Colon (tissue), 2 donors: ENCODE data around the gene AGAP1.
"Not testable (repeated sequence)": the region's sequence is repeated elsewhere in the genome, so short reads cannot be mapped to it uniquely, and the experiment has no call there.

Experiments
- FAIRE-seq: peaks from 2 replicates; lab custom pipeline; 2012; peaks lifted over from hg19 to GRCh38; lab: Jason Lieb, UNC
- donor health status: control.
- donor health status: control.

AGAP1 gene

DNA sequence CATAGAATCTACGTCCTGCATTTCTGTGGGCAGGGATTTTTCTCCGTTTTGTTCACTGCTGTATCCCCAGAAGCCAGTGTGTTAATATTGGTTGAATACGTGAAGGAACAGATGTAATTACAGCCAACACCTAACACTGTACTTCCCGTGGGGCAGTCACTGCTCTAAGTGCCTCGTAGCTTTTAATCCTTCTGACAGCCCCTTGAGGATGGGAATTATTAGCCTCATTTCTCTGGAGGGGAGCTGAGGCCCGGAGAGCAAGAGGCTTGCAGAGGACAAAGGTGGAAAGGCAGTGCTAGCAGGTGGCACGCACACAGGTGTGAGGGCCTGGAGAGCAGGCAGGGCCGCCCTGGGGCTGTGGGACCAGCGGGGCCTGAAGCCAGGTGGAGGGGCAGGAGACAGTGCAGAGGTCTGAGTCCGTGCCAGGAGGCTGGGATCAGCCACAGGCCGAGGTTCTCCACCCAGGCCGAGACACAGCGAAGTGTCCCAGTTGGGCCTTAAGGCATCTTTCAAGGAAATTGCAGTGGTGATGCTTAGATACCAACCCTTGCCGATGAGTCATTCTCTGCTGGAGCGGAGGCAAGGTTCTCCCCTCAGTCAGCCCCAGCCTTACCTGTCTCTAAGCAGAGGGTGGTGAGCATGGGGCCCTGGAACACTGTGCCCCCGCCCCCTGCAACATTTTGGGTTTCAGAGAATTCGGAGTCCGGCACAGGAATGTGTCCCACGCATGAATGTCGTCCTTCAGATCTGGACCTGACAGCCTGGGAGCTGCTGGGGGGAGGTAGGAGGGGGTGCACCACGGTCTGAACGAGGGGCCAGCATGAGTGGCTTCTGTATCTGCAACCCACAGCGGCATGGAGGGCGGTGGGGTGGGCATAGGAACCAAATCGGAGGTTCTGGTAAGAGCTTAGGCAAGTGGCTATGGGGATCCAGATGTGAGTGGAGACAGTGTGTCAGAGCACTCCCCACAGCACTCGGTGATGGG lies 551.7 kb downstream of the AGAP1 start:
- no peak for FAIRE-seq

DNA sequence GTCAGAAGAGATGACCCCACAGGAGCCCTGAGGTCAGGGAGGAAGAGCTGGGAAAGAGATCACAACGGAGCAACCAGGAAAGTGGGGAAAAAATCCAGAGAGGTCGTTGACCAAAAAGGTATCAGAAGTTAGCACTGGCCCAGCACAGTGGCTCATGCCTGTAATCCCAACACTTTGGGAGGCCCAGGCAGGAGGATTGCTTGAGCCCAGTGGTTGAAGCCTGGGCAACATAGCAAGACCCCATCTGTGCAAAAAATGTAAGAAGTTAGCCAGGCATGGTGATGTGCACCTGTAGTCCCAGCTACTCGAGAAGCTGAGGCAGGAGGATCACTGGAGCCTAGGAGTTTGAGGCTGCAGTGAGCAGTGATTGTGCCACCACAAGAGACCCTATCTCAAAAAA lies 552.9 kb downstream of the AGAP1 start:
- FAIRE-seq: no peak

- no peak for FAIRE-seq
Measured at GRCh38 chr2:236047176-236047575, 553.3 kb downstream of the AGAP1 start.

- FAIRE-seq: no peak
Measured at GRCh38 chr2:236047886-236048540, 554.2 kb downstream of the AGAP1 start.

DNA sequence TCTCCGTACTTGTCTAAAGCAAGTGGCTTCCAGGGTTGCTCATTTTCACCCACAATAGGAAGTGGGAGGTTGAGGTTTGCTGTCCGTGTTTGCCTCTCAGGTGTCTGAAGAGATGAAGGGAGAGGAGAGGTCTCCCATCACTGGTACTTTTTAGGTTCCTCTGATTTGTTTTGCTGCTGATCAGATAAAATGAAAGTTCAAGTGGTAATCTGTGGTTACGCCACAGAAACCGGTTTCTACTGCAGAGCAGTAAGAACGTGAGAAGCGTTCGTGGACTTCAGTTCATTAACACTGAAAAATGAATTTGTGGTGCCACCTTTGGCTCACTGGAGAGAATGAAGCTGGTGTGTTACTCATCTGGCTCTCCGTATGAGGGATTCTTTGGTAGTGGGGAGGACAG lies 556.1 kb downstream of the AGAP1 start:
- FAIRE-seq: no peak

GRCh38 chr2:236051351-236051750 lies 557.5 kb downstream of the AGAP1 start:
- no peak for FAIRE-seq

DNA sequence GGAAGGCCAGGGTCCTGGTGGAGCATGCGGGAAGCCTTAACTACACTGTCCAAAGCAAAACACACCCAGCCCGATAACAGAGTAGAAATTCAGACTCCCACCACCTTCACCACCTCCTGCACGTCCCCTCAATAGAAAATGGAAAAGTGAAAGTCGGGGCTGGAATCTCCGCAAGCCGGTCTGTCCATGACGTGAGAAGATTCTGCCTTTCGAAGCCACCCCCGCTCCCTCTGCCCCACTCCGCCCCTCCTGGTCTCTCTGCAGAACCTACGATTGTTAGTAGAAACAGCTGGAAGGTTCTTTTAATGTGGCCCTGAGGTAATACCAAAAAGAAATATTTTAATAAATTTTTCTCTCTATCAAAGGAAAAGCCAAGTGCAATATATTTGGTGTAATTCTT lies 558.0 kb downstream of the AGAP1 start:
- FAIRE-seq: no peak

- no peak for FAIRE-seq
Measured at GRCh38 chr2:236052206-236052605, 558.4 kb downstream of the AGAP1 start.

GRCh38 chr2:236052926-236053821 lies 559.3 kb downstream of the AGAP1 start:
- FAIRE-seq: no peak

GRCh38 chr2:236054125-236054524 lies 560.3 kb downstream of the AGAP1 start:
- no peak for FAIRE-seq

DNA sequence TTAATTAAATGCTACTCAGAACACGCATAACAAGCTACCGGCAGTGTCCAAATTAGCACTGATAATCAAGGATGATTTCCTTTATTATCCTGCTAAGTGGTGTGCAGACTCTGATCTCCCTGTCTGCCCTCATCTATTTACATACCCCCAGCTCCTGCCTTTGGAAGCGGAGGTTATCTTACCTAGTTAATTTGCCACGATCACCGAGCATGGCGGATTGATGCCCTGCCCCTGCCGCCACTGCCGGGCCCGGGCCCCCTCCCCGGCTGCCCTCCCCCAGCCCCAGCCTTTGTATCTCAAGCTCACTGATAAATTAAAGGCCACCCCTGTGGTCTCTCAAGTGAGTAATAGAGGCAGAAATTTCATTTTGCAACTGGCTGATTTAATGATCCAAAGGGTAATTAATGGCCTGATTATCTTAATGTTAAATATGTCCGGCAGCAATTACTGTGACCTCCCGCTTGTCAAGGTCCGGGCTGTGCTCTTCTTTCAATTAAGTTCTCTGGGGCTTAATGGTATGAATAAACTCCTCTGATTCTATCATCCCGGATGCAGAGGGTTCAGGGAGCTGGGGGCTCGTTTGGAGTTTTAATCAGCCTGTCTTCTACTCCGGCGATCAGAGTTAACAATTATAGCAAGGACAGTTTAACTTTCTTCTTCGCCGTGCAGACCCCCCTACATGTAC lies 560.9 kb downstream of the AGAP1 start:
- no peak for FAIRE-seq

DNA sequence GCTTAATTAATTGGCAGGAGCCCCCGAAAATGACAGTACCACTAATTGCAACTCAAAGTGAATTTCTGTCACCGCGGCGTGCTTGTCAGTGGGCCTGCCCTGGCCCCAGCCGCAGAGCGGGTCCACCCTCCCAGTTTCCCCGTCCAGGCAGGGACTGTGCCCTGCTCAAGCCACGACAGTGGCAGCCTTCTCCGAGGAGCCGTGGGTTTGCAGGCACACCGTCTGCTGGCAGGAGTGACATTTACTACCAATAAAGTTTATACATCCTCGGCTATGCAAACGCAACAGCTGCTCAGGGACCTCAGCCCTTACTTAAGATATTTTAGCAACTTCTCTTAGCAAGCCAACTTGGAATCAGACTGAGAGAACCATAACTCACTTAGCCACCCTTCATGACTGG lies 561.6 kb downstream of the AGAP1 start:
- no peak for FAIRE-seq

- FAIRE-seq: no peak
Measured at GRCh38 chr2:236056141-236056540, 562.3 kb downstream of the AGAP1 start.

DNA sequence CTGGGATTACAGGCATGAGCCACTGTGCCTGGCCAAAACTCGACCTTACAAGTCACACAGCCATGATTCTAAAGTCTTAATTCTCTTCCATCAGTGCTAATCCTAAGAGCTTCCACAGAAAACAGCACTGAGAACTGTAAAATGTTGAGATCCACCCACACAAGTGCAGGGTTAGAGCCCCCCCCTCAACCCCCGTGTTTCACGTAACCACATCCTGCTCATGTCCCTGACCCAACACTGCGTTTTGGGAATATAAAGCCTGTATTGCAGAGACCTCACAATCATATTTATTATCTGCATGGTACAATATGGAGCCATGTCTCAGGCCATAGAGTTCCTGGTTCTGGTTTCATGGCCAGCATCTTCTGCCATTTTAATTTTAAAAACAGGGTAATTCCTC lies 563.5 kb downstream of the AGAP1 start:
- FAIRE-seq: no peak

DNA sequence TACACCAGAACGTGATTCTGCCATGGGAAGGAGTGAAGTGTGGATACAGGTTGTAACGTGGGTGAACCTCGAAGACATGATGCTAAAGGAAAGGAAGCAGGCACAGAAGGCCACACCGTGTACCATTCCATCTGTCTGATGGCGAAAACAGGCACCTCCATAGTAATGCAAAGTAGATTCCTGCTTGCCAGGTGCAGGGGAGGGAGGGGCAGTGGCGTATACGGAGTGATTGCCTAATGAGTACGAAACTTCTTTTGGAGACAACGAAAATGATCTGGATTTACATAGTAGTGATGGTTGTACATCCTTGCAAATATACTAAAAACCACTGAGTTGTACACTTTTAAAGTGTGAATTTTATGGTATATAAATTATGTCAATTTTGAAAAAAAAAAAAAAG lies 567.7 kb downstream of the AGAP1 start:
- FAIRE-seq: no peak

DNA sequence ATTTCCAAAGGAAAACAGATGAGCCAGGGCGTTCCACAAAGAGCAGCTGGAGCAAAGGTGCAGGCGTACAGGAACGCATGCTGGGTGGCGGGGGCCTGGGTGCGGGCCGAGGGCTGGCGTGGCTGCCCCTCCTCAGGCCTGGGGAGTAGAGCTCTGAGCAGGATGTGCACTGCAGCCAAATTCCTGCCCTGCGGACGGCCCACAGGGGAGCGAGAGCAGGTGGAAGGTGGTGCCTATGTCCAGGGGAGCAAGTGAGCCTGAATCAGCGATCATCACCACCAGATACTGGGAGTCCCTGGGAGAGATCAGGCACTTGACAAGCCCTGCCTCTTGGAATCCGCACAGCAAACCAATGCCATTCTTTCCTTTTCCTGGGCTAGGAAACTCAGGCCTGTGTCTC lies 568.1 kb downstream of the AGAP1 start:
- FAIRE-seq: no peak

DNA sequence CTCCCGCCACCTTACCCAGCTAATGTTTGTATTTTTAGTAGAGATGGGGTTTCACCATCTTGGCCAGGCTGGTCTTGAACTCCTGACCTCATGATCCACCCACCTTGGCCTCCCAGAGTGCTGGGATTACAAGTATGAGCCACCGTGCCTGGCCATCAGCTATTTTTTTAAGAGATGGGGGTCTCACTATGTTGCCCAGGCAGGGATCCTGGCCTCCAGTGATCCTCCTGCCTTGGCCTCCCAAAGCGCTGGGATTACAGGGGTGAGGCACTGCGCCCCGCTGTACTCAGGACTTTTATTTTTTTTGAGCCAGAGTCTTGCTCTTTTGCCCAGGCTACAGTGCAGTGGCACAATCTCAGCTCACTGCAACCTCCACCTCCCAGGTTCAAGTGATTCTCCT lies 569.0 kb downstream of the AGAP1 start:
- not testable (repeated sequence) for FAIRE-seq

DNA sequence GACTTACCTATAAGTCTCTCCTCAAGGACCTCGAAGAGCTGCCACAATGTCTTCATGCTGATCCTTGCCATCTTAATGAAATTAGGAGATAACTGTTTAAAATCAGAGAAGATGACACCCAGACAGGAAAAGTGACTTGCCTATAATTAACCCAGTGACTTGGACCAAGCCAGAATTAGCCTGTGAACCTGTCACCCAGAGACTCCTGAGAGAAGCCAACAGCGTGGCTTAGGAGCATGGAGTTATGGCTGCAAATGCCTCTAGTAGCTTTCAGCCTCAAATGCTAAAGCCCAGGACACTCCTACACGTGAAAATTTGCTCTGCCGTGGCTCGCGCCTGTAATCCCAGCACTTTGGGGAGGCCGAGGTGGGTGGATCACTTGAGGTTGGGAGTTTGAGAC lies 570.2 kb downstream of the AGAP1 start:
- no peak for FAIRE-seq

- no peak for FAIRE-seq
Measured at GRCh38 chr2:236065314-236066160, 571.7 kb downstream of the AGAP1 start.

DNA sequence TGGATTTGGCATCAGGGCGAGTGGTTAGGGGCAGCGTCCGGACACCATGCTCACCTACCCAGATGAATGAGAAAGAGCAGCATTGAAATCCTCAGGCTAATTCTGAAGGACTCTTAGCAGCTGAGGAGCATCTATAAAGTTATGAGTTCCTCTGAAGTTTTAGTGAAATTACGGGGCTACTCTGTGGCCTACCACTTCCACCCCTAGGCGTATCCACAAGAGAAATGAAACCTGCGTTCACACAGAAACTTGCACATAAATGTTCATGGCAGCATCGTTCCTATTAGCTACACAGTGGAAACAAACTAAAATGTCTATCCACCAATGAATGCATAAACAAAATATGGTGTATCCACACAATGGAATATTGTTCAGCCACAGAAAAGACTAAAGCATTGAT lies 576.4 kb downstream of the AGAP1 start:
- no peak for FAIRE-seq

DNA sequence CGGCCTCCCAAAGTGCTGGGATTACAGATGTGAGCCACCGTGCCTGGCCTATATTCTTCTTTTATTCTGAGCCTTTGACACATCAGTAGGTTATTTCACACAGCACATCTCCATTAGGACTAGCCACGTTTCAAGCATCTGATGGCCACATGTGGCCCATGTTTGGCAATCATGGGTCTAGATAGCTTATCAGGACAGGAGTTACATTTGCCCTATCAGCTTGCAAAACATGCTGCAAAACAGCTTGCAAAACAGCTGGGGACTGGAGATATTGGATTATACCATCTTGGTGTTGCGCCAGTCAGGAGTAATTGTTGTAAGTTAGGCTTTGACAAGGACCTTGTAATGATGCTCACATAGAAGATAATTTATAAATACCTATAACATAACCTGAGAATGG lies 579.4 kb downstream of the AGAP1 start:
- FAIRE-seq: no peak
